Liver (tissue), 3 donors: Measurements from ENCODE around the gene BZW2.

Source experiments
- ATF3 ChIP-seq: IDR thresholded peaks from 2 replicates; pipeline ENCODE4 v1.6.1; 2016; ENCODE audit warnings: antibody characterized with exemption
- FOXA1 ChIP-seq: IDR thresholded peaks from 2 replicates; pipeline ENCODE4 v1.6.1; 2016; ENCODE audit warnings: antibody characterized with exemption
- HNF4A ChIP-seq, 2 donors: conservative IDR thresholded peaks; 2 replicates each; pipeline ENCODE4 v1.6.1; 2016; ENCODE audit warnings: antibody characterized with exemption in 2 of 2, mild to moderate bottlenecking in 2 of 2
- RAD21 ChIP-seq, 2 donors: IDR thresholded peaks; 2 replicates each; pipeline ENCODE4 v1.6.1; 2016; ENCODE audit warnings: antibody characterized with exemption in 2 of 2, mild to moderate bottlenecking in 2 of 2
- REST ChIP-seq: IDR thresholded peaks from 2 replicates; pipeline ENCODE4 v1.6.1; 2016; ENCODE audit warnings: antibody characterized with exemption, mild to moderate bottlenecking
- RXRA ChIP-seq, 2 donors: IDR thresholded peaks; 2 replicates each; pipeline ENCODE4 v1.6.1; 2017 to 2018; ENCODE audit warnings: antibody characterized with exemption in 2 of 2, mild to moderate bottlenecking in 1 of 2
- TF ChIP-seq, protein P1 (sequence below): fragments of 150-350 bp; IDR thresholded peaks from 2 replicates; pipeline ENCODE4 v1.5.1; 2017; ENCODE audit warnings: improper control_type of control experiment, low read depth, low read length; ENCODE audit not compliant: missing input control
- TF ChIP-seq, protein P2 (sequence below): IDR thresholded peaks from 2 replicates; pipeline ENCODE4 v1.6.1; 2016; ENCODE audit warnings: antibody characterized with exemption
- donor health status: healthy.
- donor health status: healthy.

- TF ChIP-seq, protein P1, sequence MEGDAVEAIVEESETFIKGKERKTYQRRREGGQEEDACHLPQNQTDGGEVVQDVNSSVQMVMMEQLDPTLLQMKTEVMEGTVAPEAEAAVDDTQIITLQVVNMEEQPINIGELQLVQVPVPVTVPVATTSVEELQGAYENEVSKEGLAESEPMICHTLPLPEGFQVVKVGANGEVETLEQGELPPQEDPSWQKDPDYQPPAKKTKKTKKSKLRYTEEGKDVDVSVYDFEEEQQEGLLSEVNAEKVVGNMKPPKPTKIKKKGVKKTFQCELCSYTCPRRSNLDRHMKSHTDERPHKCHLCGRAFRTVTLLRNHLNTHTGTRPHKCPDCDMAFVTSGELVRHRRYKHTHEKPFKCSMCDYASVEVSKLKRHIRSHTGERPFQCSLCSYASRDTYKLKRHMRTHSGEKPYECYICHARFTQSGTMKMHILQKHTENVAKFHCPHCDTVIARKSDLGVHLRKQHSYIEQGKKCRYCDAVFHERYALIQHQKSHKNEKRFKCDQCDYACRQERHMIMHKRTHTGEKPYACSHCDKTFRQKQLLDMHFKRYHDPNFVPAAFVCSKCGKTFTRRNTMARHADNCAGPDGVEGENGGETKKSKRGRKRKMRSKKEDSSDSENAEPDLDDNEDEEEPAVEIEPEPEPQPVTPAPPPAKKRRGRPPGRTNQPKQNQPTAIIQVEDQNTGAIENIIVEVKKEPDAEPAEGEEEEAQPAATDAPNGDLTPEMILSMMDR: no peak
- TF ChIP-seq, protein P2, sequence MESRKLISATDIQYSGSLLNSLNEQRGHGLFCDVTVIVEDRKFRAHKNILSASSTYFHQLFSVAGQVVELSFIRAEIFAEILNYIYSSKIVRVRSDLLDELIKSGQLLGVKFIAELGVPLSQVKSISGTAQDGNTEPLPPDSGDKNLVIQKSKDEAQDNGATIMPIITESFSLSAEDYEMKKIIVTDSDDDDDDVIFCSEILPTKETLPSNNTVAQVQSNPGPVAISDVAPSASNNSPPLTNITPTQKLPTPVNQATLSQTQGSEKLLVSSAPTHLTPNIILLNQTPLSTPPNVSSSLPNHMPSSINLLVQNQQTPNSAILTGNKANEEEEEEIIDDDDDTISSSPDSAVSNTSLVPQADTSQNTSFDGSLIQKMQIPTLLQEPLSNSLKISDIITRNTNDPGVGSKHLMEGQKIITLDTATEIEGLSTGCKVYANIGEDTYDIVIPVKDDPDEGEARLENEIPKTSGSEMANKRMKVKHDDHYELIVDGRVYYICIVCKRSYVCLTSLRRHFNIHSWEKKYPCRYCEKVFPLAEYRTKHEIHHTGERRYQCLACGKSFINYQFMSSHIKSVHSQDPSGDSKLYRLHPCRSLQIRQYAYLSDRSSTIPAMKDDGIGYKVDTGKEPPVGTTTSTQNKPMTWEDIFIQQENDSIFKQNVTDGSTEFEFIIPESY: no peak
- TF ChIP-seq REST (no peak), RAD21 (IDR thresholded peaks at IDR 0.05) (no peak), ATF3 (no peak), RXRA (IDR thresholded peaks at IDR 0.05) (no peak), FOXA1 (no peak), HNF4A (conservative IDR thresholded peaks at IDR 0.05) (no peak)
Measured at GRCh38 chr7:16647435-16647960, 1.5 kb downstream of the BZW2 start.
